Measurements from ENCODE around the gene ELAPOR1. TPM values are rescaled to one million over a fixed set of nuclear protein-coding genes. Genes with fewer than 3 reads are reported as not detected.
A peak's percentile ranks its signal among the peaks of the same experiment; 100 is the strongest.

The ELAPOR1 gene
- total and polyA plus RNA-seq, 8 donors = 25.5 to 185 (median 69.2) TPM

GRCh38 chr1:109159326-109159725 lies 45.4 kb downstream of the ELAPOR1 start:
- TF ChIP-seq POLR2A (IDR thresholded peaks at IDR 0.05) (no peak), POLR2AphosphoS5 (IDR thresholded peaks at IDR 0.05) (no peak), EP300 (IDR thresholded peaks at IDR 0.05) (no peak), CTCF (IDR thresholded peaks at IDR 0.05) (no peak)
- DNase-seq = no peak
- Histone ChIP-seq H3K36me3 (peaks cover 0 to 3% (median 3%) of the 10 kb centered on the region in 4 donors), H3K27ac (no peak overlapping the region), H3K4me3 (no peak overlapping the region), H3K27me3 (no peaks in the 10 kb centered on the region), H3K9me3 (no peaks in the 10 kb centered on the region), H3K4me1 (peaks cover 22 to 50% (median 29%) of the 10 kb centered on the region in 4 donors)
- 67 to 81% (median 73%) methylated on average over 3 of the region's 3 CpGs for WGBS, 5 donors
- intact Hi-C loops (cut with DNase I; ENCODE audit: low total_unique reads) = no loop called here

GRCh38 chr1:109160071-109160840 lies 46.3 kb downstream of the ELAPOR1 start:
- Histone ChIP-seq H3K9me3 (no peaks in the 10 kb centered on the region), H3K36me3 (peaks cover 0 to 10% (median 9%) of the 10 kb centered on the region in 4 donors), H3K27ac (no peak overlapping the region), H3K27me3 (no peaks in the 10 kb centered on the region), H3K4me3 (no peak overlapping the region), H3K4me1 (peaks cover 22 to 50% (median 29%) of the 10 kb centered on the region in 4 donors)
- DNase-seq = no peak
- intact Hi-C loops (cut with DNase I; ENCODE audit: low total_unique reads) = no loop called here
- 86 to 91% (median 91%) methylated on average over 7 of the region's 7 CpGs for WGBS, 5 donors
- TF ChIP-seq POLR2A (IDR thresholded peaks at IDR 0.05) (no peak), POLR2AphosphoS5 (IDR thresholded peaks at IDR 0.05) (no peak), CTCF (IDR thresholded peaks at IDR 0.05) (no peak), EP300 (IDR thresholded peaks at IDR 0.05) (no peak)

GRCh38 chr1:109161858-109162606 lies 48.1 kb downstream of the ELAPOR1 start:
- intact Hi-C loops (cut with DNase I; ENCODE audit: low total_unique reads) = no loop called here
- peak in 1 of 2 donors; percentile 67 for DNase-seq
- TF ChIP-seq CTCF (IDR thresholded peaks at IDR 0.05) (no peak), EP300 (IDR thresholded peaks at IDR 0.05) (no peak), POLR2A (IDR thresholded peaks at IDR 0.05) (no peak), POLR2AphosphoS5 (IDR thresholded peaks at IDR 0.05) (peak in 1 of 3 donors; percentile 29)
- 31 to 51% (median 39%) methylated on average over 7 to 12 of the region's 12 CpGs for WGBS, 5 donors
- H3K27ac ChIP-seq = peak overlapping the region; percentile 1 to 59 (median 55)
- no peak overlapping the region for H3K4me3 ChIP-seq
- peaks cover 0 to 17% (median 15%) of the 10 kb centered on the region in 4 donors for H3K36me3 ChIP-seq
- no peaks in the 10 kb centered on the region for H3K9me3 ChIP-seq
- peaks cover 14 to 41% (median 26%) of the 10 kb centered on the region in 4 donors for H3K4me1 ChIP-seq
- no peaks in the 10 kb centered on the region for H3K27me3 ChIP-seq

- TF ChIP-seq CTCF (IDR thresholded peaks at IDR 0.05) (no peak), POLR2AphosphoS5 (IDR thresholded peaks at IDR 0.05) (no peak), POLR2A (IDR thresholded peaks at IDR 0.05) (no peak), EP300 (IDR thresholded peaks at IDR 0.05) (no peak)
- Histone ChIP-seq H3K4me1 (peaks cover 12 to 35% (median 23%) of the 10 kb centered on the region in 4 donors), H3K4me3 (no peak overlapping the region), H3K27ac (peak overlapping the region in 4 of 5 donors; percentile 46 to 59 (median 57)), H3K27me3 (no peaks in the 10 kb centered on the region), H3K9me3 (no peaks in the 10 kb centered on the region), H3K36me3 (peaks cover 0 to 23% (median 21%) of the 10 kb centered on the region in 4 donors)
- intact Hi-C loops (cut with DNase I; ENCODE audit: low total_unique reads) = no loop called here
- DNase-seq = no peak
These were observed 48.7 kb downstream of the ELAPOR1 start for GRCh38 chr1:109162626-109163025.

All from stomach (tissue), 9 donors.